CD14-positive monocyte (primary cell): ENCODE results near the gene BARD1. TPM values are rescaled to one million over a fixed set of nuclear protein-coding genes. Genes with fewer than 3 reads are reported as not detected.

Source experiments
- DNase-seq, 3 donors: peaks; one replicate each; pipeline ENCODE4 v3.0.0-alpha.2; 2011 to 2022
- H2AFZ ChIP-seq: 2 replicates; pipeline ENCODE4 v1.6.0; 2012; ENCODE audit warnings: mild to moderate bottlenecking, low read depth, low read length, inconsistent platforms; ENCODE audit not compliant: insufficient read depth, poor library complexity, severe bottlenecking
- H3K27ac ChIP-seq, 2 donors: 1 replicate in 1 of 2; 2 replicates in 1 of 2; pipeline ENCODE4 v1.5.1; 2012 to 2013; ENCODE audit warnings: low read length in 2 of 2, control low read depth in 1 of 2, inconsistent platforms in 1 of 2, low read depth in 1 of 2, mild to moderate bottlenecking in 1 of 2
- H3K27me3 ChIP-seq, 2 donors: one replicate each; pipeline versions ENCODE4 v1.6.0 to v1.6.1; 2011 to 2013; ENCODE audit warnings: low read length in 2 of 2; ENCODE audit not compliant: control insufficient read depth in 2 of 2, insufficient read depth in 2 of 2
- H3K36me3 ChIP-seq, 2 donors: replicated peaks in 1 of 2; 1 replicate in 1 of 2; 2 replicates in 1 of 2; pipeline versions ENCODE4 v1.5.1 to v1.6.1; 2012 to 2013; ENCODE audit warnings: low read length in 2 of 2, control low read depth in 1 of 2, inconsistent platforms in 1 of 2, mild to moderate bottlenecking in 1 of 2; ENCODE audit not compliant: insufficient read depth in 2 of 2, control insufficient read depth in 1 of 2
- H3K4me1 ChIP-seq, 2 donors: 1 replicate in 1 of 2; 2 replicates in 1 of 2; pipeline versions ENCODE4 v1.5.1 to v1.6.1; 2012 to 2013; ENCODE audit warnings: low read length in 2 of 2, control low read depth in 1 of 2, inconsistent platforms in 1 of 2, mild to moderate bottlenecking in 1 of 2, moderate library complexity in 1 of 2; ENCODE audit not compliant: insufficient read depth in 2 of 2, control insufficient read depth in 1 of 2
- H3K4me2 ChIP-seq: replicated peaks from 2 replicates; pipeline ENCODE3; 2012; ENCODE audit warnings: low read length, moderate library complexity, mild to moderate bottlenecking; ENCODE audit not compliant: poor library complexity, severe bottlenecking; ENCODE audit errors: extremely low read depth
- H3K4me3 ChIP-seq, 3 experiments: fragments of 200-600 bp in 1 of 3; sonication (generic) in 1 of 3; replicated peaks in 1 of 3; 1 replicate in 2 of 3; 2 replicates in 1 of 3; pipeline ENCODE4 v1.5.1; 2011 to 2013; ENCODE audit warnings: low read length in 3 of 3, mild to moderate bottlenecking in 3 of 3, control low read depth in 2 of 3, low read depth in 2 of 3, inconsistent platforms in 1 of 3, moderate library complexity in 1 of 3
- H3K79me2 ChIP-seq: 2 replicates; pipeline ENCODE4 v1.6.0; 2012; ENCODE audit warnings: mild to moderate bottlenecking, control low read depth, inconsistent platforms, low read length, moderate library complexity; ENCODE audit not compliant: insufficient read depth
- H3K9ac ChIP-seq: 2 replicates; pipeline ENCODE4 v1.6.0; 2017; ENCODE audit warnings: low read length, mild to moderate bottlenecking; ENCODE audit not compliant: insufficient read depth, poor library complexity, severe bottlenecking
- H3K9me3 ChIP-seq, 2 donors: replicated peaks in 1 of 2; 1 replicate in 1 of 2; 2 replicates in 1 of 2; pipeline versions ENCODE4 v1.5.1 to v1.6.1; 2012 to 2013; ENCODE audit warnings: low read length in 2 of 2, control low read depth in 1 of 2; ENCODE audit not compliant: control insufficient read depth in 1 of 2, insufficient read depth in 1 of 2
- H4K20me1 ChIP-seq: 2 replicates; pipeline ENCODE4 v1.6.0; 2012; ENCODE audit warnings: mild to moderate bottlenecking, low read length, control low read depth, moderate library complexity; ENCODE audit not compliant: insufficient read depth
- H3K27ac Mint-ChIP-seq, 7 donors: one replicate each; pipeline ENCODE4 v1.8.0; 2020; ENCODE audit warnings: mild to moderate bottlenecking in 7 of 7, mixed read lengths in 7 of 7, moderate library complexity in 6 of 7, inconsistent platforms in 2 of 7
- H3K27me3 Mint-ChIP-seq, 3 donors: one replicate each; pipeline ENCODE4 v1.8.0; 2021 to 2022; ENCODE audit warnings: low read depth in 3 of 3, mild to moderate bottlenecking in 3 of 3, mixed read lengths in 3 of 3, moderate library complexity in 3 of 3, inconsistent platforms in 1 of 3
- H3K36me3 Mint-ChIP-seq, 2 donors: one replicate each; pipeline ENCODE4 v1.8.0; 2020; ENCODE audit warnings: mixed read lengths in 2 of 2, inconsistent platforms in 1 of 2, mild to moderate bottlenecking in 1 of 2
- H3K4me1 Mint-ChIP-seq: one replicate; pipeline ENCODE4 v1.8.0; 2020; ENCODE audit warnings: mild to moderate bottlenecking, mixed read lengths
- H3K4me3 Mint-ChIP-seq, 2 donors: one replicate each; pipeline ENCODE4 v1.8.0; 2020; ENCODE audit warnings: mild to moderate bottlenecking in 2 of 2, mixed read lengths in 2 of 2, moderate library complexity in 1 of 2
- H3K9me3 Mint-ChIP-seq, 7 donors: one replicate each; pipeline ENCODE4 v1.8.0; 2020 to 2022; ENCODE audit warnings: mixed read lengths in 7 of 7, mild to moderate bottlenecking in 6 of 7, moderate library complexity in 6 of 7, inconsistent platforms in 2 of 7
- WGBS: methylation state at CpG from one replicate; pipeline ENCODE4 v1.1.5; 2013; ENCODE audit warnings: missing lambda C conversion rate; ENCODE audit not compliant: insufficient coverage; 5-methylcytosine and 5-hydroxymethylcytosine counted together
- intact Hi-C, 2 donors: fragments of 100-400 bp; cut with micrococcal nuclease; formaldehyde crosslinking; loops; one replicate each; pipeline versions ENCODE4 v1.15.0 to v1.15.1; 2023
- polyA plus RNA-seq, 3 donors: library from polyadenylated mRNA; depleted of rRNA in 1 of 3; unstranded in 2 of 3; stranded (reverse) in 1 of 3; fragments of 300-500 nt in 2 of 3; fragments of >200 nt in 1 of 3; fragmentation: Illumina TruSeq in 2 of 3; gene quantifications; 1 replicate in 2 of 3; 2 replicates in 1 of 3; pipeline ENCODE4 v1.2.3, GENCODE V29; 2012 to 2021
- small RNA-seq: library from RNA; depleted of rRNA; stranded (forward); fragments of <200 nt; gene quantifications from one replicate; pipeline ENCODE3, GENCODE V24; 2012; ENCODE audit warnings: low read depth; ENCODE audit not compliant: insufficient read length
- TF ChIP-seq, protein P1 (sequence below): fragments of 200-600 bp; IDR thresholded peaks from one replicate; pipeline ENCODE4 v1.8.0; 2022; ENCODE audit warnings: antibody characterized with exemption, mild to moderate bottlenecking

Gene BARD1
- polyA plus RNA-seq, 3 donors: 2.4 to 3.3 (median 2.5) TPM

DNA sequence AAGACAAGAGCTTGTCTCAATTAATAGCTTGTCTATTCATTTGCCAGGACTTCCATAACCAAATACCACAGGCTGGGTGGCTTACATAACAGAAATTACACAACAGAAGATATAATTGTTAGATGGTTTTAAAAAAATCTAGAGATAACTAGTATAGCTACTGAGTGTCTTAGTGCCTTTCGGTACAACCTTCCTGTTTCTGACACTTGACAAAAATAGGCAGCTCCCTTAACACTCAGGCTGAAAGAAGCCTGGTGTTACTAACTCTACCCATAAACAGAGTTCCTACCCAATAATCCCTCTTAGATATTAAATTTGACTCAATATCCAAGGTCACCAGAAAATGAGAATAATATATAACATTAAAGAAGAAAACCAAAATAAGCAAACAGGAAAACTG lies 129.7 kb downstream of the BARD1 start:
- Histone ChIP-seq H3K36me3 (no peaks in the 10 kb centered on the region), H3K9me3 (no peaks in the 10 kb centered on the region), H3K4me3 (peak overlapping the region; percentile 16 to 57 (median 30)), H3K9ac (no peak overlapping the region), H3K4me1 (peaks cover 6 to 9% of the 10 kb centered on the region in 2 donors), H3K4me2 (peak overlapping the region; percentile 37), H4K20me1 (no peaks in the 10 kb centered on the region), H2AFZ (peak overlapping the region; percentile 17), H3K27me3 (no peaks in the 10 kb centered on the region), H3K79me2 (no peaks in the 10 kb centered on the region), H3K27ac (peak overlapping the region in 1 of 2 donors; percentile 72)
- H3K27me3 Mint-ChIP-seq: peaks cover 2 to 6% (median 5%) of the 10 kb centered on the region in 3 donors
- H3K4me1 Mint-ChIP-seq: peaks cover 19% of the 10 kb centered on the region
- 0% methylated on average over 1 of the region's 1 CpG for WGBS
- H3K4me3 Mint-ChIP-seq: peak overlapping the region; percentile 58 to 79
- no peak for DNase-seq
- peak overlapping the region; percentile 11 to 88 (median 74) for H3K27ac Mint-ChIP-seq
- no peaks in the 10 kb centered on the region for H3K36me3 Mint-ChIP-seq
- TF ChIP-seq, protein P1, sequence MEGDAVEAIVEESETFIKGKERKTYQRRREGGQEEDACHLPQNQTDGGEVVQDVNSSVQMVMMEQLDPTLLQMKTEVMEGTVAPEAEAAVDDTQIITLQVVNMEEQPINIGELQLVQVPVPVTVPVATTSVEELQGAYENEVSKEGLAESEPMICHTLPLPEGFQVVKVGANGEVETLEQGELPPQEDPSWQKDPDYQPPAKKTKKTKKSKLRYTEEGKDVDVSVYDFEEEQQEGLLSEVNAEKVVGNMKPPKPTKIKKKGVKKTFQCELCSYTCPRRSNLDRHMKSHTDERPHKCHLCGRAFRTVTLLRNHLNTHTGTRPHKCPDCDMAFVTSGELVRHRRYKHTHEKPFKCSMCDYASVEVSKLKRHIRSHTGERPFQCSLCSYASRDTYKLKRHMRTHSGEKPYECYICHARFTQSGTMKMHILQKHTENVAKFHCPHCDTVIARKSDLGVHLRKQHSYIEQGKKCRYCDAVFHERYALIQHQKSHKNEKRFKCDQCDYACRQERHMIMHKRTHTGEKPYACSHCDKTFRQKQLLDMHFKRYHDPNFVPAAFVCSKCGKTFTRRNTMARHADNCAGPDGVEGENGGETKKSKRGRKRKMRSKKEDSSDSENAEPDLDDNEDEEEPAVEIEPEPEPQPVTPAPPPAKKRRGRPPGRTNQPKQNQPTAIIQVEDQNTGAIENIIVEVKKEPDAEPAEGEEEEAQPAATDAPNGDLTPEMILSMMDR: no peak
- intact Hi-C loops: no loop called here
- H3K9me3 Mint-ChIP-seq: peaks cover 0 to 3% (median 0%) of the 10 kb centered on the region in 7 donors

DNA sequence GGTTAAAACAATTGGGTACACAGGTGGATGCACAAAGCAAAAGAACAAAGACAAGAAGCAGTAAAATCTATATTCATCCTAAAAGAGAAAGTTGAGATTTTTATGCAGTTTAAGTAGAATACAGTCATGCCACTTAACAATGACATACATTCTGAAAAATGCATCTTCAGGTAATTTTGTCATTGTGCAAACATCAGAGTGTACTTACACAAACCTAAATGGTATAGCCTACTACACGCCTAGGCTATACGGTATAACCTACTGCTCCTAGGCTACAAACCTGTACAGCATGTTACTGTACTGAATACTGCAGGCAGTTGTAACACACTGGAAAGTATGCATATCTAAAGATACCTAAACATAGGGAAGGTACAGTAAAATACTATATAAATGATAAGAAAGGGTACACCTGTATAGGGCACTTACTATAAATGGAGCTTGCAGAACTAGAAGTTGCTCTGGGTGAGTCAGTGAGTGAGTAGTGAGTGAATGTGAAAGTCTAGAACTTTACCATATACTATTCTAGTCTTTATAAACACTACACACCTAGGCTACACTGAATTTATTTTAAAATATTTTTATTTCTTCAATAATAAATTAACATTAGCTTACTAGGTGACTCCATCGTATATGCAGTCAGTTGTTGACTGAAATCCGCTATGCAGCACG lies 132.9 kb downstream of the BARD1 start:
- Histone ChIP-seq H2AFZ (no peak overlapping the region), H4K20me1 (no peaks in the 10 kb centered on the region), H3K9me3 (peaks cover 0 to 5% of the 10 kb centered on the region in 2 donors), H3K9ac (no peak overlapping the region), H3K36me3 (no peaks in the 10 kb centered on the region), H3K4me1 (peaks cover 6 to 9% of the 10 kb centered on the region in 2 donors), H3K4me2 (no peak overlapping the region), H3K27ac (no peak overlapping the region), H3K27me3 (no peaks in the 10 kb centered on the region), H3K79me2 (no peaks in the 10 kb centered on the region), H3K4me3 (no peak overlapping the region)
- Mint-ChIP-seq H3K4me1 (peaks cover 14% of the 10 kb centered on the region), H3K27me3 (peaks cover 0 to 2% (median 0%) of the 10 kb centered on the region in 3 donors), H3K27ac (no peak overlapping the region), H3K4me3 (no peak overlapping the region), H3K36me3 (no peaks in the 10 kb centered on the region), H3K9me3 (peaks cover 0 to 10% (median 3%) of the 10 kb centered on the region in 7 donors)
- no peak for DNase-seq
- no CpG with 5 or more reads among the region's 5 CpGs for WGBS
- TF ChIP-seq, protein P1: no peak
- intact Hi-C loops: no loop called here

Small RNA genes within 50 kb of the gene (small RNA-seq; reads per million reads assigned to genes)
- gene SNORA70I: 2.4 reads per million, percentile 7 among the genes with 10 or more reads in this experiment
